ENCODE data around the gene FCHO1. TPM values are rescaled to one million over a fixed set of nuclear protein-coding genes. Genes with fewer than 3 reads are reported as not detected.
A peak's percentile ranks its signal among the peaks of the same experiment; 100 is the strongest.

Gene FCHO1
- total RNA-seq, 1 experiment from 2014 or later = 0.39 TPM

DNA sequence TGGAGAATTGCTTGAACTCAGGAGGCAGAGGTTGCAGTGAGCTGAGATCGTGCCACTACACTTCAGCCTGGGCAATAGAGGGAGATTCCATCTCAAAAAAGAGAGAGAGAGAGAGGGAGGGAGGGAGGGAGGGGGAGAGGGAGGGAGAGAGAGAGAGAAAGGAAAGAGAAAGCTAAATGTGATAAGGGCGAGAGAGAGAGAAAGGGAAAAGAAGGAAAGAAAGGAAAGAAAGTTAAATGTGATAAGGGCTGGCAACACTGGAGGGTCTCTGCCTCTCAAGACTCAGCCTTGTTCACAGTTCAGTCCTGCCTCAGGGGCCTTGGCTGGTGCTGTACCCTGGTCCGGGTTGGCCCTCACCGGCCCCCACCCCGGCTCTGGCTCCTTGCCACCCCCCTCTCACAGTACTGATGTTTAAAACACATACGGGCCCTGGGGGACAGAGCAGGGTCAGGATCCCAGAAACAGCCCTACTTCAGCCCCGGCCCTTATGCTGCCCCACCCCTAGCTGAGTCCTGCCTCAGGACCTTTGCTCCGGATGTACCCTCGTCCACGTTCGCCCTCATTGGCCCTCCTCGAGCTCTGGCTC lies 28.5 kb upstream of the FCHO1 start:
- POLR2A ChIA-PET = no interaction called here
- Histone ChIP-seq H3K4me1 (peaks cover 11% of the 10 kb centered on the region), H3K9me3 (no peaks in the 10 kb centered on the region), H3K4me3 (ENCODE audit: low read depth, low read length) (no peak overlapping the region), H3K27me3 (replicated peaks; ENCODE audit: control insufficient read depth, insufficient read depth, low read length) (no peaks in the 10 kb centered on the region), H3K36me3 (ENCODE audit: control insufficient read depth, insufficient read depth, low read length) (no peaks in the 10 kb centered on the region; the same call in 1 of the 2 replicates)
- no peak overlapping the region for H3K4me3 Mint-ChIP-seq (ENCODE audit: unreplicated experiment)
- H3K27me3 Mint-ChIP-seq (ENCODE audit: insufficient read depth, unreplicated experiment) = no peaks in the 10 kb centered on the region
- intact Hi-C loops (cut with micrococcal nuclease; ENCODE audit: unreplicated experiment) = no loop called here
- no TSS peak for BruUV-seq (replicated peaks)
- peaks cover 12% of the 10 kb centered on the region for H3K4me1 Mint-ChIP-seq (ENCODE audit: low read depth, unreplicated experiment)
- peaks cover 13% of the 10 kb centered on the region for H3K36me3 Mint-ChIP-seq (ENCODE audit: insufficient read depth, unreplicated experiment)
- TF ChIP-seq, protein P1, sequence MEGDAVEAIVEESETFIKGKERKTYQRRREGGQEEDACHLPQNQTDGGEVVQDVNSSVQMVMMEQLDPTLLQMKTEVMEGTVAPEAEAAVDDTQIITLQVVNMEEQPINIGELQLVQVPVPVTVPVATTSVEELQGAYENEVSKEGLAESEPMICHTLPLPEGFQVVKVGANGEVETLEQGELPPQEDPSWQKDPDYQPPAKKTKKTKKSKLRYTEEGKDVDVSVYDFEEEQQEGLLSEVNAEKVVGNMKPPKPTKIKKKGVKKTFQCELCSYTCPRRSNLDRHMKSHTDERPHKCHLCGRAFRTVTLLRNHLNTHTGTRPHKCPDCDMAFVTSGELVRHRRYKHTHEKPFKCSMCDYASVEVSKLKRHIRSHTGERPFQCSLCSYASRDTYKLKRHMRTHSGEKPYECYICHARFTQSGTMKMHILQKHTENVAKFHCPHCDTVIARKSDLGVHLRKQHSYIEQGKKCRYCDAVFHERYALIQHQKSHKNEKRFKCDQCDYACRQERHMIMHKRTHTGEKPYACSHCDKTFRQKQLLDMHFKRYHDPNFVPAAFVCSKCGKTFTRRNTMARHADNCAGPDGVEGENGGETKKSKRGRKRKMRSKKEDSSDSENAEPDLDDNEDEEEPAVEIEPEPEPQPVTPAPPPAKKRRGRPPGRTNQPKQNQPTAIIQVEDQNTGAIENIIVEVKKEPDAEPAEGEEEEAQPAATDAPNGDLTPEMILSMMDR (IDR thresholded peaks at IDR 0.05; ENCODE audit: insufficient read depth in 1 of 2, low read depth in 1 of 2, low read length in 1 of 2, severe bottlenecking in 1 of 2, unreplicated experiment in 1 of 2) = no peak
- CTCF ChIA-PET = no interaction called here
- no peaks in the 10 kb centered on the region for H3K9me3 Mint-ChIP-seq (ENCODE audit: unreplicated experiment)
- no peak overlapping the region for H3K27ac Mint-ChIP-seq (ENCODE audit: unreplicated experiment)
- DNase-seq = no peak

DNA sequence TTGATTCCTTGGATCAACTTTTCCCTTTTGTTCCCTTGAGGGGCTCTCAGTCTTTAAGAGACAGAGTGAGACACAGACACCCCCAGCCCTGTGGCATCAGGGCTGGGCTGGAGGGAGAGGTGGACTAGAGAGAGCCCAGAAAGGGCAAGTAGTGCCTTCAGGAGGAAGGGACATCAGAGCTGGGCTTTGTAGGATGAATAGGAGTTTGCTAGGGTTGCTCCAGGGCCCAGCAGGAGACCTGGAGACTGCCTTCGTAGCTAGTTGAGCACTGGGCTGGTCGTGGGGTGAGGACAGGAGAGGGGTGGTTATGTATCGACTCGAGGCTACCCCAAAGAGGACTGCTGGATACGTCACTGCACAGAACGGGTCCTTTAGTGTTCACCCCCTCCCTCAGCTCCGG lies 26.6 kb upstream of the FCHO1 start:
- intact Hi-C loops (cut with micrococcal nuclease; ENCODE audit: unreplicated experiment) = no loop called here
- Mint-ChIP-seq H3K27me3 (ENCODE audit: insufficient read depth, unreplicated experiment) (no peaks in the 10 kb centered on the region), H3K4me1 (ENCODE audit: low read depth, unreplicated experiment) (peaks cover 7% of the 10 kb centered on the region), H3K27ac (ENCODE audit: unreplicated experiment) (peak overlapping the region; percentile 1), H3K4me3 (ENCODE audit: unreplicated experiment) (no peak overlapping the region), H3K9me3 (ENCODE audit: unreplicated experiment) (no peaks in the 10 kb centered on the region), H3K36me3 (ENCODE audit: insufficient read depth, unreplicated experiment) (peaks cover 17% of the 10 kb centered on the region)
- BruUV-seq (replicated peaks) = no TSS peak
- TF ChIP-seq, protein P1 (IDR thresholded peaks at IDR 0.05; ENCODE audit: insufficient read depth in 1 of 2, low read depth in 1 of 2, low read length in 1 of 2, severe bottlenecking in 1 of 2, unreplicated experiment in 1 of 2) = no peak
- H3K4me3 ChIP-seq (ENCODE audit: low read depth, low read length) = no peak overlapping the region
- no peaks in the 10 kb centered on the region; the same call in 1 of the 2 replicates for H3K36me3 ChIP-seq (ENCODE audit: control insufficient read depth, insufficient read depth, low read length)
- H3K27me3 ChIP-seq (replicated peaks; ENCODE audit: control insufficient read depth, insufficient read depth, low read length) = no peaks in the 10 kb centered on the region
- H3K9me3 ChIP-seq = no peaks in the 10 kb centered on the region
- ChIA-PET CTCF (no interaction called here), POLR2A (no interaction called here)
- peaks cover 8% of the 10 kb centered on the region; the same call in 1 of the 2 replicates for H3K4me1 ChIP-seq
- DNase-seq = no peak

DNA sequence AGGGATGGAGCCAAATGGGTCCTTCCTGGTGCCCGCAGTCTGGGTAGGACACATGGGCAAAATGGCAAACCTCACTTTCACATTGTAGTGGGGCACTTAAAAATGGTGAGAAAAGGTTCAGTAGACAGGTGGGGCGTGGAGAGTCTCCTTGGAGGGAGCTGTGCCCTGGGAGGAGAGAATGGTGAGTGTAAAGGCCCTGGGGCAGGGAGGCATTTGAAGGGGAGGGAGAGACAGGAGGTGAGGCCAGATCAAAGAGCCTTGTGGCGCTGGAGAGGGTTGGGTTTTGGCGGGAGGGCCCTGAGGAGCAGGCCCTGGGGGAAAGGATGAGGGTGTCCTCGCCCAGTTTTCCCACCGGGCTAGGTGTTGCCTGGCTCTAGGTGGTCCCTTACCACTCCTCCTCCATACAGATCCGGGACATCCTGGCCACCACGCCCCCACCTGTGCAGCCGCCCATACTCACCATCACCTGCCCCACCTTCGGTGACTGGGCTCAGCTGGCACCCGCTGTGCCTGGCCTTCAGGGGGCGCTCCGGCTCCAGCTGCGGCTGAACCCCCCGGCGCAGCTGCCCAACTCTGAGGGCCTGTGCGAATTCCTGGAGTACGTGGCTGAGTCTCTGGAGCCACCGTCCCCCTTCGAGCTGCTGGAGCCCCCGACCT lies 25.7 kb upstream of the FCHO1 start:
- no peak for DNase-seq
- H3K4me3 Mint-ChIP-seq (ENCODE audit: unreplicated experiment) = no peak overlapping the region
- H3K27ac Mint-ChIP-seq (ENCODE audit: unreplicated experiment) = no peak overlapping the region
- Histone ChIP-seq H3K4me1 (peaks cover 3% of the 10 kb centered on the region; the same call in 1 of the 2 replicates), H3K36me3 (ENCODE audit: control insufficient read depth, insufficient read depth, low read length) (no peaks in the 10 kb centered on the region; the same call in 1 of the 2 replicates), H3K27me3 (replicated peaks; ENCODE audit: control insufficient read depth, insufficient read depth, low read length) (no peaks in the 10 kb centered on the region), H3K9me3 (no peaks in the 10 kb centered on the region), H3K4me3 (ENCODE audit: low read depth, low read length) (no peak overlapping the region)
- ChIA-PET POLR2A (no interaction called here), CTCF (interaction anchor here (1.0 kb wide), 1 partner anchor 21 kb away, joined by 3 read pairs; no protein-coding TSS in a partner anchor)
- H3K9me3 Mint-ChIP-seq (ENCODE audit: unreplicated experiment) = no peaks in the 10 kb centered on the region
- H3K27me3 Mint-ChIP-seq (ENCODE audit: insufficient read depth, unreplicated experiment) = no peaks in the 10 kb centered on the region
- peaks cover under 1% of the 10 kb centered on the region for H3K4me1 Mint-ChIP-seq (ENCODE audit: low read depth, unreplicated experiment)
- TF ChIP-seq, protein P1 (IDR thresholded peaks at IDR 0.05; ENCODE audit: insufficient read depth in 1 of 2, low read depth in 1 of 2, low read length in 1 of 2, severe bottlenecking in 1 of 2, unreplicated experiment in 1 of 2) = peak; percentile 4 to 25
- intact Hi-C loops (cut with micrococcal nuclease; ENCODE audit: unreplicated experiment) = no loop called here
- H3K36me3 Mint-ChIP-seq (ENCODE audit: insufficient read depth, unreplicated experiment) = peaks cover 25% of the 10 kb centered on the region
- BruUV-seq (replicated peaks) = no TSS peak

Measured in Caco-2 (cell line).